Brain microvascular endothelial cell (primary cell): Measurements from ENCODE around the gene EPC2.
A peak's percentile ranks its signal among the peaks of the same experiment; 100 is the strongest.

ENCODE experiments used
- DNase-seq: peaks from one replicate; pipeline ENCODE4 v3.0.0-alpha.2; 2020
- H3K27ac ChIP-seq: fragments of 250-450 bp; sonication (Bioruptor Pico); 2 replicates; pipeline ENCODE4 v1.5.1; 2020; ENCODE audit warnings: mild to moderate bottlenecking, moderate library complexity
- H3K27me3 ChIP-seq: fragments of 250-450 bp; sonication (Bioruptor Pico); replicated peaks from 2 replicates; pipeline ENCODE4 v1.5.1; 2020; ENCODE audit warnings: mild to moderate bottlenecking
- H3K36me3 ChIP-seq: fragments of 250-450 bp; sonication (Bioruptor Pico); replicated peaks from 2 replicates; pipeline ENCODE4 v1.5.1; 2020; ENCODE audit warnings: mild to moderate bottlenecking
- H3K4me3 ChIP-seq: 2 replicates; pipeline ENCODE4 v1.5.1; 2011; ENCODE audit warnings: low read depth, mild to moderate bottlenecking, control low read depth, low read length, moderate library complexity
- CTCF ChIP-seq: IDR thresholded peaks from 2 replicates; pipeline ENCODE4 v1.5.1; 2011; ENCODE audit warnings: low read depth, mild to moderate bottlenecking, moderate library complexity, low read length, control low read depth, inconsistent platforms; ENCODE audit errors: missing control alignments
- in situ Hi-C: cut with HindIII; loops from 2 replicates; pipeline ENCODE4 v1.10.0; 2017; ENCODE audit warnings: low sequenced_read_pairs, low pct_ligation_motif_present

Gene EPC2

GRCh38 chr2:148643998-148644882 is at the start of gene EPC2:
Gene EPC2, plus strand, starts transcription at chr2:148644751. Its CDS starts 267 bp downstream, at chr2:148645018.
- no peaks in the 10 kb centered on the region for H3K27me3 ChIP-seq
- DNase-seq = peak; percentile 75
- no peaks in the 10 kb centered on the region for H3K36me3 ChIP-seq
- no peak for TF ChIP-seq CTCF
- in situ Hi-C loops = no loop called here
- peak within 1 kb of the TSS; percentile 97 for H3K27ac ChIP-seq
- peak within 1 kb of the TSS; percentile 94 for H3K4me3 ChIP-seq

- in situ Hi-C loops = no loop called here
- no peak for TF ChIP-seq CTCF
- Histone ChIP-seq H3K27ac (no peak overlapping the region), H3K36me3 (no peaks in the 10 kb centered on the region), H3K4me3 (no peak overlapping the region), H3K27me3 (no peaks in the 10 kb centered on the region)
- no peak for DNase-seq
These were observed 48.5 kb upstream of the EPC2 start for GRCh38 chr2:148596018-148596417.

- Histone ChIP-seq H3K27ac (no peak overlapping the region), H3K4me3 (no peak overlapping the region), H3K27me3 (no peaks in the 10 kb centered on the region), H3K36me3 (no peaks in the 10 kb centered on the region)
- DNase-seq = no peak
- no peak for TF ChIP-seq CTCF
- in situ Hi-C loops = no loop called here
These were observed 45.2 kb upstream of the EPC2 start for GRCh38 chr2:148599109-148599991.

GRCh38 chr2:148602885-148603561 is 41.5 kb upstream of the EPC2 start:
- TF ChIP-seq CTCF = no peak
- H3K4me3 ChIP-seq = no peak overlapping the region
- H3K27ac ChIP-seq = no peak overlapping the region
- no peak for DNase-seq
- no peaks in the 10 kb centered on the region for H3K36me3 ChIP-seq
- no peaks in the 10 kb centered on the region for H3K27me3 ChIP-seq
- in situ Hi-C loops = no loop called here

- Histone ChIP-seq H3K36me3 (no peaks in the 10 kb centered on the region), H3K27ac (no peak overlapping the region), H3K4me3 (no peak overlapping the region), H3K27me3 (no peaks in the 10 kb centered on the region)
- DNase-seq = no peak
- in situ Hi-C loops = no loop called here
- no peak for TF ChIP-seq CTCF
These were observed 41.0 kb upstream of the EPC2 start for GRCh38 chr2:148603562-148603920.
